ENCODE data around the gene UNC45B. TPM values are rescaled to one million over a fixed set of nuclear protein-coding genes. Genes with fewer than 3 reads are reported as not detected.

UNC45B gene
- total RNA-seq, 2 experiments from 2014 or later: not detected

DNA sequence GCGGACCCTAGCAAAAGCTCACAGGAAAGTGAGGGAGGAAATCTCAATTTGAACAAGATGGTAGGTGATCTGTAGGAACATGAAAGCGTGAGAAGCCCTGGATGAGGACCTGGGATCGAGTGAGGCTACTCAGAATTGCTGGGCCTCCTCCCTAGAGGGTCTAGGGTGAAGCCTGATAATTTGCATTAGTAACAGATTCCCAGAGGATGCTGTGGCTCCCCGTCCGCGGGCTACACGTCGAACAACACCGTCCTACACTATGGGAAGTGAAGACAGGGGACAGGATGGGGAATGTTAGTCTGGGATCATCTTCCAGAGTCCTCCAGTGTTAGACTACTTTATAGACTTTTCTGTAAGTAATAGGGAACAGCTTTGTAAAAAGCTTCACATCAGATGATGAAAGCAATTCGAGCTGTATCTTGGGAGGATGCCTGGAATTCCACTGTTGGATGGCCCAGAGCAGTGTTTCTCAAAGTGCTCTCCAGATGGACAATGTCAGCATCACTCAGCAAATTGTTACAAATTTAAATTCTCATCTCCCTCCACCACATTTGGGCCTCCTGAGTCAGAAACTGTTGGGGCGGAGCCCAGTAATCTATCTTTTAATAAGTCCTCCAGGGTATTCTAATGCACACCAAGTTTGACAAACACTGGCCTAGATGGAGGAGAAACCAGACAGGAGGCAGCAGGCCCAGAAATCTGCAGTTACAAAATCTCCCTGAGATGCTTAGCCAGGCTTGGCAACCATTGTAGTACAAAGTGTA, 19.7 kb upstream of the UNC45B start:
- H3K4me3 Mint-ChIP-seq: no peak overlapping the region
- DNase-seq: no peak

GRCh38 chr17:35129154-35129972, 18.3 kb upstream of the UNC45B start:
- Mint-ChIP-seq H3K4me1 (ENCODE audit: low read depth) (no peaks in the 10 kb centered on the region), H3K4me3 (no peak overlapping the region), H3K9me3 (ENCODE audit: insufficient read depth) (no peaks in the 10 kb centered on the region), H3K27ac (no peak overlapping the region), H3K27me3 (ENCODE audit: low read depth) (no peaks in the 10 kb centered on the region), H3K36me3 (ENCODE audit: low read depth) (peaks cover 27% of the 10 kb centered on the region)
- ChIA-PET POLR2A (no interaction called here), CTCF (interaction anchor here (1.3 to 3.4 kb wide), 3 partner anchors 10 to 618 kb away, joined by 3 to 11 read pairs (median 4); partner anchors contain the start of genes NLE1 and RAD51D)
- DNase-seq (no peak), ATAC-seq (no peak)

More for the DNA sequence above, 19.7 kb upstream of the UNC45B start:
- ChIA-PET CTCF (interaction anchor here (1.0 to 3.4 kb wide), 3 partner anchors 9 to 136 kb away, joined by 3 to 11 read pairs (median 4); partner anchors contain the start of gene RAD51D), POLR2A (no interaction called here)
- peaks cover 19% of the 10 kb centered on the region for H3K36me3 Mint-ChIP-seq (ENCODE audit: low read depth)
- ATAC-seq: no peak
- H3K4me1 Mint-ChIP-seq (ENCODE audit: low read depth): no peaks in the 10 kb centered on the region
- H3K27ac Mint-ChIP-seq: no peak overlapping the region
- no peaks in the 10 kb centered on the region for H3K27me3 Mint-ChIP-seq (ENCODE audit: low read depth)
- H3K9me3 Mint-ChIP-seq (ENCODE audit: insufficient read depth): no peaks in the 10 kb centered on the region

GRCh38 chr17:35129973-35130351, 17.7 kb upstream of the UNC45B start:
- ATAC-seq: no peak

GRCh38 chr17:35130392-35130791, 17.2 kb upstream of the UNC45B start:
- H3K27me3 Mint-ChIP-seq (ENCODE audit: low read depth): no peaks in the 10 kb centered on the region
- peaks cover 36% of the 10 kb centered on the region for H3K36me3 Mint-ChIP-seq (ENCODE audit: low read depth)
- H3K4me1 Mint-ChIP-seq (ENCODE audit: low read depth): no peaks in the 10 kb centered on the region
- H3K4me3 Mint-ChIP-seq: no peak overlapping the region
- ChIA-PET POLR2A (no interaction called here), CTCF (interaction anchor here (1.3 to 1.9 kb wide), 3 partner anchors 10 to 617 kb away, joined by 3 to 5 read pairs (median 4); partner anchors contain the start of genes NLE1 and RAD51D)
- H3K9me3 Mint-ChIP-seq (ENCODE audit: insufficient read depth): no peaks in the 10 kb centered on the region
- DNase-seq (no peak), ATAC-seq (no peak)
- peak overlapping the region; percentile 30 for H3K27ac Mint-ChIP-seq

More at GRCh38 chr17:35129973-35130351, 17.7 kb upstream of the UNC45B start:
- H3K4me3 Mint-ChIP-seq: no peak overlapping the region
- no peak overlapping the region for H3K27ac Mint-ChIP-seq
- CTCF ChIA-PET: interaction anchor here (1.3 to 3.4 kb wide), 4 partner anchors 10 to 617 kb away, joined by 3 to 11 read pairs (median 4); partner anchors contain the start of genes NLE1 and RAD51D
- no peaks in the 10 kb centered on the region for H3K4me1 Mint-ChIP-seq (ENCODE audit: low read depth)
- no peaks in the 10 kb centered on the region for H3K9me3 Mint-ChIP-seq (ENCODE audit: insufficient read depth)
- H3K27me3 Mint-ChIP-seq (ENCODE audit: low read depth): no peaks in the 10 kb centered on the region
- H3K36me3 Mint-ChIP-seq (ENCODE audit: low read depth): peaks cover 32% of the 10 kb centered on the region
- no peak for DNase-seq
- POLR2A ChIA-PET: no interaction called here

DNA sequence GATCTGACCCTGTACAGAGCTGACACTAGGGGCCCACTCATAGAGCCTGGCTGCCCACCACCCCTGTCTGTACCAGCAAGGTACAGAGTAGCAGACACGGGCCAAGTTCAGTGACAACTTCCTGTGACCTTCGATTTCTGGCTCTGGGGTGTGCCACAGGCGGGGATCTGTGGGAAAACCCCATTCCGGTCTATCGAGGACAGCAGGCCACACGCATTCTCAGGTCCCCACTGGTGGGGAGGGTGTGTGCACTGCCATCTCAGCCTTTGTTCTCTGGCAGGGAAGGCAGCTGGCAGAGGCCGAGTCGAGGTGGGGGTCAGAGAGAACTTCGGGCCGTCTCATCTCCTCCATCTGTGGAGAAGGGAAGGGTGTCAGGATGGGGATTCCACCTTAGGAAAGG, 15.5 kb upstream of the UNC45B start:
- no peak for DNase-seq
- Mint-ChIP-seq H3K27ac (no peak overlapping the region), H3K27me3 (ENCODE audit: low read depth) (no peaks in the 10 kb centered on the region), H3K4me1 (ENCODE audit: low read depth) (no peaks in the 10 kb centered on the region), H3K4me3 (no peak overlapping the region), H3K36me3 (ENCODE audit: low read depth) (peaks cover 51% of the 10 kb centered on the region), H3K9me3 (ENCODE audit: insufficient read depth) (no peaks in the 10 kb centered on the region)
- no peak for ATAC-seq
- ChIA-PET POLR2A (no interaction called here), CTCF (no interaction called here)

GRCh38 chr17:35132816-35133550, 14.6 kb upstream of the UNC45B start:
- Mint-ChIP-seq H3K36me3 (ENCODE audit: low read depth) (peaks cover 54% of the 10 kb centered on the region), H3K27me3 (ENCODE audit: low read depth) (no peaks in the 10 kb centered on the region), H3K4me1 (ENCODE audit: low read depth) (no peaks in the 10 kb centered on the region), H3K9me3 (ENCODE audit: insufficient read depth) (no peaks in the 10 kb centered on the region), H3K27ac (no peak overlapping the region), H3K4me3 (no peak overlapping the region)
- ChIA-PET POLR2A (no interaction called here), CTCF (no interaction called here)
- DNase-seq (no peak), ATAC-seq (no peak)

DNA sequence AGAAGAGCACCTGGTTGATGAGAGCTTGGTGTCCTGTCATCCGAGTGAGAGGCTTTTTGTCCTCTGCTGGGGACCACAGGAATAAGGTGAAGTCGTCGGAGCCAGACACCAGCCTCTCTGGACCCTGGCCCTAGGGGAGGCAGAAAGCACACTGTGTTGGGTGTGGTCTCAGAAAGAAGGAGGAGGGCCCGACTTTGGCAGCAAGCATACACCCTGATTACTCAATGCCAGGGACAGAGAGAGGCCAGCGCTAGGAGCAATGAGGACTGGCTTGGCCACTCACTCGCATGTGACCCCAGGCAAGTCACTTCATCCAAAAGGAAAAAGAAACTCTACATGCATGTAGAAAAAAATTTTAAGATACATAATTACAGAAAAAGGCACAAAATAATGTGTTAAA, 12.3 kb upstream of the UNC45B start:
- DNase-seq (no peak), ATAC-seq (no peak)
- H3K36me3 Mint-ChIP-seq (ENCODE audit: low read depth): peaks cover 61% of the 10 kb centered on the region
- CTCF ChIA-PET: interaction anchor here (1.2 kb wide), 1 partner anchor 15 kb away, joined by 4 read pairs; the partner anchor contains the start of gene RAD51D
- no peaks in the 10 kb centered on the region for H3K27me3 Mint-ChIP-seq (ENCODE audit: low read depth)
- peaks cover 2% of the 10 kb centered on the region for H3K4me1 Mint-ChIP-seq (ENCODE audit: low read depth)
- no peak overlapping the region for H3K4me3 Mint-ChIP-seq
- H3K9me3 Mint-ChIP-seq (ENCODE audit: insufficient read depth): no peaks in the 10 kb centered on the region
- H3K27ac Mint-ChIP-seq: no peak overlapping the region
- POLR2A ChIA-PET: no interaction called here

- Mint-ChIP-seq H3K9me3 (ENCODE audit: insufficient read depth) (no peaks in the 10 kb centered on the region), H3K4me3 (no peak overlapping the region), H3K4me1 (ENCODE audit: low read depth) (peaks cover 18% of the 10 kb centered on the region), H3K36me3 (ENCODE audit: low read depth) (peaks cover 49% of the 10 kb centered on the region), H3K27me3 (ENCODE audit: low read depth) (no peaks in the 10 kb centered on the region), H3K27ac (no peak overlapping the region)
- ATAC-seq (no peak), DNase-seq (no peak)
- ChIA-PET POLR2A (no interaction called here), CTCF (no interaction called here)
Observed at GRCh38 chr17:35138218-35138617, 9.4 kb upstream of the UNC45B start.

- POLR2A ChIA-PET: interaction anchor here (0.8 to 1.5 kb wide), 6 partner anchors 52 to 396 kb away, joined by 3 to 7 read pairs (median 3); partner anchors contain the start of genes SLFN12L and SLFN5
- Mint-ChIP-seq H3K4me3 (peak within 1 kb of the TSS; percentile 82), H3K4me1 (ENCODE audit: low read depth) (peaks cover 21% of the 10 kb centered on the region), H3K27ac (peak within 1 kb of the TSS; percentile 80), H3K27me3 (ENCODE audit: low read depth) (no peaks in the 10 kb centered on the region), H3K36me3 (ENCODE audit: low read depth) (peaks cover 20% of the 10 kb centered on the region), H3K9me3 (ENCODE audit: insufficient read depth) (no peaks in the 10 kb centered on the region)
- ATAC-seq (peak; percentile 95), DNase-seq (peak; percentile 91)
- CTCF ChIA-PET: interaction anchor here (0.6 to 2.6 kb wide), 15 partner anchors 11 to 622 kb away, joined by 3 to 9 read pairs (median 4); partner anchors contain the start of genes RAD51D and SLFN12L
Observed at GRCh38 chr17:35141681-35142466, 5.7 kb upstream of the UNC45B start, which contains the start of gene NLE1. NLE1 (minus strand) TSS chr17:35142303; CDS start chr17:35142275, 28 bp downstream.

GRCh38 chr17:35142467-35142796, 5.2 kb upstream of the UNC45B start:
- H3K27ac Mint-ChIP-seq: peak overlapping the region; percentile 80
- H3K27me3 Mint-ChIP-seq (ENCODE audit: low read depth): no peaks in the 10 kb centered on the region
- CTCF ChIA-PET: interaction anchor here (1.2 to 1.7 kb wide), 5 partner anchors 23 to 622 kb away, joined by 3 to 5 read pairs (median 4); partner anchors contain the start of gene SLFN12L
- ATAC-seq (peak; percentile 16), DNase-seq (no peak)
- peak overlapping the region; percentile 82 for H3K4me3 Mint-ChIP-seq
- no peaks in the 10 kb centered on the region for H3K9me3 Mint-ChIP-seq (ENCODE audit: insufficient read depth)
- POLR2A ChIA-PET: interaction anchor here (1.5 kb wide), 1 partner anchor 99 kb away, joined by 7 read pairs; no protein-coding TSS in a partner anchor
- H3K36me3 Mint-ChIP-seq (ENCODE audit: low read depth): peaks cover 17% of the 10 kb centered on the region
- H3K4me1 Mint-ChIP-seq (ENCODE audit: low read depth): peaks cover 21% of the 10 kb centered on the region

DNA sequence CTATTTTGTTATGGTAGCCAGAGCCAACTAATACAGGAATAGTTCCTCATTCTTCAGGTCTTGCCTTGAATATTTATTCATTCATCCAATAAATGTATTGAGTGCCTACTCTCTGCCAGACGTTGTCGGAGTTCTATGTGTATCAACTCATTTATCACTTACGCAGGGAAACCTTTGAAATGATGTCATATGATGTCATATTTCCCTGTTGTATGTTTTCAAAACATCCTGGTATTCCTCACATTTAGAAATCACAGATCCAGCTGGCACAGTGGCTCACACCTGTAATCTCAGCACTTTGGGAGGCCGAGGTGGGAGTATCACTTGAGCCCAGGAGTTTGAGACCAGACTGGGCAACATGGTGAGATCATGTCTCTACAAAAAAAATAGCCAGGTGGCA, 2.8 kb upstream of the UNC45B start:
- ChIA-PET POLR2A (no interaction called here), CTCF (interaction anchor here (1.5 kb wide), 1 partner anchor 619 kb away, joined by 4 read pairs; no protein-coding TSS in a partner anchor)
- no peaks in the 10 kb centered on the region for H3K9me3 Mint-ChIP-seq (ENCODE audit: insufficient read depth)

More for the DNA sequence above, 2.8 kb upstream of the UNC45B start:
- Mint-ChIP-seq H3K36me3 (ENCODE audit: low read depth) (peaks cover 4% of the 10 kb centered on the region), H3K27me3 (ENCODE audit: low read depth) (no peaks in the 10 kb centered on the region), H3K4me3 (no peak overlapping the region), H3K27ac (no peak overlapping the region), H3K4me1 (ENCODE audit: low read depth) (peaks cover 21% of the 10 kb centered on the region)
- DNase-seq: no peak
- ATAC-seq: no peak

Measured in activated CD8-positive, alpha-beta T cell treated with anti-CD3 and anti-CD28 coated beads, Interleukin-2, amount 10 ng/mL, durations not matched to agents 7 days and 5 days (primary cell).